NCI-H2227 (cell line): Measurements from ENCODE around the gene MASP2.
A peak's percentile ranks its signal among the peaks of the same experiment; 100 is the strongest.
"Not testable (repeated sequence)": the region's sequence is repeated elsewhere in the genome, so short reads cannot be mapped to it uniquely, and the experiment has no call there.

Experiments used
- DNase-seq: peaks from one replicate; lab custom pipeline; 2025; ENCODE audit not compliant: unreplicated experiment; lab: John Stamatoyannopoulos, UW

MASP2 gene

GRCh38 chr1:11039351-11040104, 7.5 kb downstream of the MASP2 start:
- DNase-seq = no peak

GRCh38 chr1:11037740-11038182, 9.3 kb downstream of the MASP2 start:
- DNase-seq = peak; percentile 92

DNA sequence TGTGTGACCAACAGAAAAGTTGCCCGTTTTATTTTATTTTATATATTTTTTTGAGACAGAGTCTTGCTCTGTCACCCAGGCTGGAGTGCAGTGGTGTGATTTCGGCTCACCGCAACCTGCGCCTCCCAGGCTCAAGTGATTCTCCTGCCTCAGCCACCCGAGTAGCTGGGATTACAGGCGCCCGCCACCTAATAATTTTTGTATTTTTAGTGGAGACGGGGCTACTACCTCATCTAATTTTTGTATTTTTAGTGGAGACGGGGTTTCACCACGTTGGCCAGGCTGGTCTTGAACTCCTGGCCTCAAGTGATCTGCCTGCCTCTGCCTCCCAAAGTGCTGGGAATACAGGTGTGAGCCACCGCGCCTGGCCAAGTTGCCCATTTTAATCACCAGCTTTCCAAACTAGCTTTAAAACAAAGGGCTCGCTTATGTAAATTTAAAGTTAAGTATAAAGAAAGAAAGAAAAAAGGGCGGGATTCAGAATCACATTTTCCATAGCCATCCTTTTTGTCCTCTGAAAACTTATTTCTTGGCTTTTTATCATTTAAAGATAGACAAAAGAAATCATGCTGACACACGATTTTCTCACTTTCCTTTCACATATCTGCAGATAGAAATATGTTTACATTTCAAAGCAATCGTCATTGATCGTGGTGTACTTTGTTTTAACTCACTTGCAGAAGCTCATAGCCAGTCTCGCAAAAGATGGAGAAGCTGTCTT, 9.9 kb downstream of the MASP2 start:
- DNase-seq = not testable (repeated sequence)

GRCh38 chr1:11031624-11032262, 15.3 kb downstream of the MASP2 start:
- DNase-seq = no peak

GRCh38 chr1:11030865-11031264, 16.2 kb downstream of the MASP2 start:
- DNase-seq = no peak

DNA sequence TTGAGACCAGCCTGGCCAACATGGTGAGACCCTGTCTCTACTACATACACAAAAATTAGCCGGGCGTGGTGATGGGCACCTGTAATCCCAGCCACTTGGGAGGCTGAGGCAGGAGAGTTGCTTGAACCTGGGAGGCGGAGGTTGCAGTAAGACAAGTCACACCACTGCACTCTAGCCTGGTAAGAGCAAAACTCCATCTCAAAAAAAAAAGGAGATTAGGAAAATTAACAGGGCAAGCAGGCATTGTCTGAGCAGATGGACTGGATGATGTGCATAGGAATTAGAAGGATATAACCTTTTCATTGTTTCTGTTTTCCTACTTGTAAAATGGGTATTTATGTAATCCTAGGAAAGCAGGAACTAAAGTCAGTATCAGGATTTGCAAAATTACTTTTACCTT, 19.0 kb downstream of the MASP2 start:
- DNase-seq = no peak

- no peak for DNase-seq
Observed at GRCh38 chr1:11027316-11027715, 19.7 kb downstream of the MASP2 start.

GRCh38 chr1:11026903-11027302, 20.1 kb downstream of the MASP2 start:
- no peak for DNase-seq

GRCh38 chr1:11026052-11026451, 21.0 kb downstream of the MASP2 start:
- no peak for DNase-seq

DNA sequence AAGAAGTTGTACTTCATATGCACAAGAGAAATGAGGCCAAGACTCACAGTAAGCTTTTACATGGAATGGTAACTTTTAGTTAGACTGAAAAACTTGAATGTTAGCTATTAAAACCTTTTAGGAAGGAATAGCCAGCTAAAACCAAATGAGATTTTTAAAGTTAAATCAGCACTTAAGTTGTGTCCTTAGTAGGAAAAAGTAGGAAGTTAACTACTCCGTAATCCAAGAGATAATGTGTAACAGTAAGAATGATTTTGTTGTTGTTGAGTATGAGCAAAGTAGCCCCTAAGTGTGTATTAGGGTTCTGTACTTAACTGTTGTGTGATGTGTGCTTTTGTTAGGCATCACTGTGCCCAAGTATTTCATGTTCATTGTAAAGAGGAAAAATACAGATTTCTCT, 21.4 kb downstream of the MASP2 start:
- no peak for DNase-seq

GRCh38 chr1:11024874-11025203, 22.2 kb downstream of the MASP2 start:
- DNase-seq = no peak

- no peak for DNase-seq
Observed at GRCh38 chr1:11024154-11024873, 22.7 kb downstream of the MASP2 start.

- no peak for DNase-seq
Observed at GRCh38 chr1:11023201-11023600, 23.8 kb downstream of the MASP2 start.

DNA sequence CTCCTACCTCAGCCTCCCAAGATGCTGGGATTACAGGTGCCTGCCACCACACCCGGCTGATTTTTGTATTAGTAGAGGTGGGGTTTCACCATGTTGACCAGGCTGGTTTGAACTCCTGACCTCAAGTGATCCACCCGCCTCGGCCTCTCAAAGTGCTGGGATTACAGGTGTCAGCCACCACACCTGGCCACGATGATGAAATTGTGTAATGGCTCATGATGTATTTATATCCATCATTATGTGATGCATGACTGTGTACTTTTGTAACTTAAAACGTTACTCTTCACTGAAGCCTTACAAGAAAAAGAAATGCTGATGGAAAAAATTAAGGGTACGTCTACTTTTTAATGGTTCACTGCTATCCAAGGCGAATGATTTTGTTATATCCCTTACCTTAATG, 27.1 kb downstream of the MASP2 start:
- no peak for DNase-seq

GRCh38 chr1:11019358-11019757, 27.7 kb downstream of the MASP2 start:
- not testable (repeated sequence) for DNase-seq

DNA sequence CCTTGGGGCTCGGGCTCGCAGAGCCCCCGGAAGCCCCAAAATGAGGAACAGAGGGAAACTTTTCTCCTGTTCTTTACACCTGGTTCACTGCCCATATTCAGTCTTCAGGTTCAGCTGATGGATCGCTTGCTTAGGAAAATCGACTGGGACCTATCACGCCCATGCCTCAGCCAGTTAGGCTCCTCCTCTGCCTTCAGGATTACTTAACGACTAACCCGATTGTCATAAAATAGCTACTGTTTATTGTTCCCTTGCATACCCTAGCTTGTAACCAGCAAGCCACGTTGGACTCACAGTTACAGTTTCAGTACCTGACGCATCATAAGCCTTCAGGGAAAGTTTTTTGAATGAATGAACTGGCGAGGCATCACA, 33.9 kb downstream of the MASP2 start:
- no peak for DNase-seq

DNA sequence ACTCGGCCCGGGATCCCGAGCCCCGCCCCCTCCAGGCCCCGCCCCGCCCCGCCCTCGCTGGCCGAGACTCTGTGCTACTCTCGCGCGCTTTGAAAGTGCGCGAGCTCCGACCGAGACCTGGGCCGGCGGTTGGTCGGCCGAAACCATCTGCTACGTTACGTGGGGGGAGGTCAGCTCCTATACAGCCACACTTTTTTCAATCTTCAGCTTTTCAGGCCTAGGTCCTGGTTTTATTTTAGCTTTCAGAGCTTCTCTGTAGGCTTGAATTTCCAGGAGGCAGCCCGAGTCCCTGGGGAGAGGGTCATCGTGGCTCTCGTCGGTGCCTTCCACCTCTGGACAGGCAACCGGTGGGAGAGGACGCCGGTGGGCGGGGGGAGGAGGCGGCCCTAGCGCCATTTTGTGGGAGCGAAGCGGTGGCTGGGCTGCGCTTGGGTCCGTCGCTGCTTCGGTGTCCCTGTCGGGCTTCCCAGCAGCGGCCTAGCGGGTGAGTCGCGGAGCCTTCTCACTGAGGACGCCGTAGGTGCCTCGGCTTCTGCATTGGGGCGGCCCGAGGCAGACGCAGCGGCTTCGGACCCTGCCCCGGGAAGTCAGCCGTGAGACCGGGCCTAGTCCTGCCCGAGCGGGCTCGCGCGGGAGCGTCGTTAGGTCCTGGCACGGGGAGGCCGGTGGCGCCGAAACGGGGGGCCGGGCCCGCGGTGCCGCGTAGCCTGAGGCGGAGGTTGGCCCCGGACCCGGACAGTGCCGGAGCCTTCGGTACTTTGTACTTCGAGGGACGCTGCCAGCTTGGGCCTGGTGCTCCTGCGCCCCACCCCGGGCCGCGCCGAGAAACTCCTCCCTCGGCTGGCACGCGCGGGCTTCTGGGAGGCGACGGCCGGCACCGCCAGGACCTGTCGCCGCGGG, 34.5 kb downstream of the MASP2 start, which contains the start of gene TARDBP:
Gene TARDBP, plus strand, starts transcription at position 395 of the 900 bp plus-strand sequence. CDS start 1,074 bp downstream, outside the sequence.
- peak; percentile 94 for DNase-seq

DNA sequence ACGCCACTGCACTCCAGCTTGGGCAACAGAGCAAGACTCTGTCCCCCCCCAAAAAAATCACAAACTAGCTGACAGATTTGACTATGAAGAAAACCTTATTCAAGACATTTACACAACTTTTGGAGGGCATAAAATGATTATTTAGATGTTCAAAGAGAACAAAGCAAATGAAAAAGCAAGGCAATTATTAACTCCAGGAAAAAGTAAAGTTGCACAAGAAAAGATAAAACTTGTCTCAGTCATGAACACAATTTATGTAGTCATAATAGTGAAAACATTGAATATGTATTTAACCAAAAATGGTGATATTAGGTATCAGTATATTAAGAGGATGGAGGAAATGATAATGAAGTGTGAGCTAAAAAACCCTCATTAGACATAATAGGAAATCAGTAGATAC, 46.5 kb downstream of the MASP2 start:
- DNase-seq = no peak

DNA sequence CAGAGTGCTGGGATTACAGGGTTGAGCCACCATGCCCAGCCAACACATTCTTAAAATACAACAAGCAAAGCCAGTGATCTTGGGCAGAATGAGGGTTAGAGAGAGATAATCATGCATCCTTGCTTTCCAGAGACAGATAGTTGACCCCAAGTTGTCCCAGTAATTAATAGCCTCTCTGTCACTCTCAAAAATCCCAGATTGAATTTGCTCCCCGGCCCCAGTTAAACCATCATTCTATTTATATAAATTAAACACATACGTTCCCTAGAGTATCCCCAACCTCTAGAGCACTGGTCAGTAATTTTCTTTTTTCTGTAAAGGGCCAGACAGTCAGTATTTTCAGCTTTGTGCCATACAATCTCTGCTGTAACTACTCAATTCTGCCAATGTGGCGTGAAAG, 50.9 kb downstream of the MASP2 start:
- no peak for DNase-seq

GRCh38 chr1:10992864-10993263, 54.2 kb downstream of the MASP2 start:
- no peak for DNase-seq
